Measurements from ENCODE around the gene ITGBL1. TPM values are rescaled to one million over a fixed set of nuclear protein-coding genes. Genes with fewer than 3 reads are reported as not detected.

The ITGBL1 gene
- total and polyA plus RNA-seq, 2 experiments from 2014 or later = 332 to 462 TPM

- DNase-seq = no peak
Measured at GRCh38 chr13:101673360-101674105, 221.1 kb downstream of the ITGBL1 start.

GRCh38 chr13:101681834-101682233 is 229.4 kb downstream of the ITGBL1 start:
- Histone ChIP-seq H3K27me3 (replicated peaks; ENCODE audit: insufficient read depth) (no peaks in the 10 kb centered on the region), H3K79me2 (ENCODE audit: insufficient read depth) (peaks cover 68% of the 10 kb centered on the region), H3K4me2 (ENCODE audit: unreplicated experiment) (peak overlapping the region; percentile 19), H3K9ac (no peak overlapping the region), H3F3A (ENCODE audit: insufficient read depth) (no peaks in the 10 kb centered on the region), H2AFZ (no peak overlapping the region), H3K9me3 (ENCODE audit: low read depth) (no peaks in the 10 kb centered on the region), H4K20me1 (ENCODE audit: insufficient read depth) (peaks cover 16% of the 10 kb centered on the region; the same call in 1 of the 2 replicates), H3K4me3 (no peak overlapping the region), H3K4me1 (ENCODE audit: insufficient read depth) (peaks cover 29% of the 10 kb centered on the region), H3K9me2 (ENCODE audit: insufficient read depth) (no peaks in the 10 kb centered on the region), H3K36me3 (ENCODE audit: low read depth) (no peaks in the 10 kb centered on the region), H3K27ac (no peak overlapping the region)
- no peak for TF ChIP-seq EZH2 (IDR thresholded peaks at IDR 0.05; ENCODE audit: insufficient read depth, poor library complexity, severe bottlenecking)
- TF ChIP-seq EZH2phosphoT487 (IDR thresholded peaks at IDR 0.05; ENCODE audit: insufficient read depth, low read depth) = no peak
- peak; percentile 41 for DNase-seq
- in situ Hi-C loops (cut with MboI) = no loop called here

More at GRCh38 chr13:101673360-101674105, 221.1 kb downstream of the ITGBL1 start:
- no peaks in the 10 kb centered on the region for H3K9me2 ChIP-seq (ENCODE audit: insufficient read depth)
- H3K9me3 ChIP-seq (ENCODE audit: low read depth) = no peaks in the 10 kb centered on the region
- H2AFZ ChIP-seq = no peak overlapping the region
- H3K79me2 ChIP-seq (ENCODE audit: insufficient read depth) = peaks cover 7% of the 10 kb centered on the region; the same call in 1 of the 2 replicates
- no peaks in the 10 kb centered on the region for H3K4me1 ChIP-seq (ENCODE audit: insufficient read depth)
- H4K20me1 ChIP-seq (ENCODE audit: insufficient read depth) = no peaks in the 10 kb centered on the region
- no peak overlapping the region for H3K4me3 ChIP-seq
- in situ Hi-C loops (cut with MboI) = no loop called here
- TF ChIP-seq EZH2phosphoT487 (IDR thresholded peaks at IDR 0.05; ENCODE audit: insufficient read depth, low read depth) = no peak
- TF ChIP-seq EZH2 (IDR thresholded peaks at IDR 0.05; ENCODE audit: insufficient read depth, poor library complexity, severe bottlenecking) = no peak
- H3K9ac ChIP-seq = no peak overlapping the region
- H3K36me3 ChIP-seq (ENCODE audit: low read depth) = no peaks in the 10 kb centered on the region
- H3K4me2 ChIP-seq (ENCODE audit: unreplicated experiment) = no peak overlapping the region
- peaks cover 6% of the 10 kb centered on the region; the same call in 1 of the 2 replicates for H3F3A ChIP-seq (ENCODE audit: insufficient read depth)
- WGBS, 2 experiments (ENCODE audit: low coverage in 1 of 2, low lambda C conversion rate in 2 of 2, missing lambda C conversion rate in 2 of 2) = 57 to 70% methylated on average over 4 of the region's 4 CpGs
- H3K27me3 ChIP-seq (replicated peaks; ENCODE audit: insufficient read depth) = no peaks in the 10 kb centered on the region
- no peak overlapping the region for H3K27ac ChIP-seq

GRCh38 chr13:101686003-101686402 is 233.5 kb downstream of the ITGBL1 start:
- Histone ChIP-seq H3K4me1 (ENCODE audit: insufficient read depth) (peaks cover 34% of the 10 kb centered on the region), H3K36me3 (ENCODE audit: low read depth) (no peaks in the 10 kb centered on the region), H3K79me2 (ENCODE audit: insufficient read depth) (peaks cover 59% of the 10 kb centered on the region), H4K20me1 (ENCODE audit: insufficient read depth) (peaks cover 11% of the 10 kb centered on the region; the same call in 1 of the 2 replicates), H3K4me2 (ENCODE audit: unreplicated experiment) (no peak overlapping the region), H3K4me3 (no peak overlapping the region), H3K9me2 (ENCODE audit: insufficient read depth) (no peaks in the 10 kb centered on the region), H3K27ac (no peak overlapping the region), H2AFZ (no peak overlapping the region), H3F3A (ENCODE audit: insufficient read depth) (0 out of 2 replicates have a peak, but pooled peaks cover 3% of the 10 kb centered on the region), H3K27me3 (replicated peaks; ENCODE audit: insufficient read depth) (no peaks in the 10 kb centered on the region), H3K9me3 (ENCODE audit: low read depth) (no peaks in the 10 kb centered on the region), H3K9ac (no peak overlapping the region)
- in situ Hi-C loops (cut with MboI) = no loop called here
- peak; percentile 29 for DNase-seq
- WGBS, 2 experiments (ENCODE audit: low coverage in 1 of 2, low lambda C conversion rate in 2 of 2, missing lambda C conversion rate in 2 of 2) = 82 to 86% methylated on average over 2 of the region's 2 CpGs
- TF ChIP-seq EZH2 (IDR thresholded peaks at IDR 0.05; ENCODE audit: insufficient read depth, poor library complexity, severe bottlenecking) (no peak), EZH2phosphoT487 (IDR thresholded peaks at IDR 0.05; ENCODE audit: insufficient read depth, low read depth) (no peak)

GRCh38 chr13:101690871-101691270 is 238.4 kb downstream of the ITGBL1 start:
- Histone ChIP-seq H3K27ac (0 out of 2 replicates have a peak overlapping the region, but pooled peaks have one; percentile 11), H3K9me3 (ENCODE audit: low read depth) (no peaks in the 10 kb centered on the region), H3F3A (ENCODE audit: insufficient read depth) (peaks cover 8% of the 10 kb centered on the region), H3K4me1 (ENCODE audit: insufficient read depth) (peaks cover 22% of the 10 kb centered on the region), H3K9ac (no peak overlapping the region; the same call in 1 of the 2 replicates), H3K36me3 (ENCODE audit: low read depth) (peaks cover 21% of the 10 kb centered on the region; the same call in 1 of the 2 replicates), H4K20me1 (ENCODE audit: insufficient read depth) (no peaks in the 10 kb centered on the region), H2AFZ (no peak overlapping the region), H3K4me3 (no peak overlapping the region), H3K27me3 (replicated peaks; ENCODE audit: insufficient read depth) (no peaks in the 10 kb centered on the region), H3K79me2 (ENCODE audit: insufficient read depth) (peaks cover 13% of the 10 kb centered on the region; the same call in 1 of the 2 replicates), H3K9me2 (ENCODE audit: insufficient read depth) (no peaks in the 10 kb centered on the region), H3K4me2 (ENCODE audit: unreplicated experiment) (no peak overlapping the region)
- in situ Hi-C loops (cut with MboI) = no loop called here
- peak; percentile 5 for DNase-seq
- TF ChIP-seq EZH2phosphoT487 (IDR thresholded peaks at IDR 0.05; ENCODE audit: insufficient read depth, low read depth) (no peak), EZH2 (IDR thresholded peaks at IDR 0.05; ENCODE audit: insufficient read depth, poor library complexity, severe bottlenecking) (no peak)
- WGBS, 2 experiments (ENCODE audit: low coverage in 1 of 2, low lambda C conversion rate in 2 of 2, missing lambda C conversion rate in 2 of 2) = 6 to 11% methylated on average over 2 of the region's 2 CpGs
